Omental fat pad (tissue), 4 donors: Measurements from ENCODE around the gene ARHGEF17. TPM values are rescaled to one million over a fixed set of nuclear protein-coding genes. Genes with fewer than 3 reads are reported as not detected.

ENCODE experiments used
- ATAC-seq: fragments of 150-250 bp; one replicate; pipeline ENCODE4 v1.9.1; 2016; ENCODE audit warnings: mild to moderate bottlenecking, moderate library complexity; ENCODE audit not compliant: low FRiP score
- DNase-seq: peaks from one replicate; pipeline ENCODE4 v3.0.0-alpha.2; 2019; ENCODE audit warnings: low spot score
- total RNA-seq, 4 donors: library from RNA; depleted of rRNA; stranded (reverse); fragments of >200 nt; gene quantifications; one replicate each; pipeline ENCODE4 v1.1.0, GENCODE V29; 2016
- TF ChIP-seq, protein P1 (sequence below), 3 donors: fragments of 450-650 bp; IDR thresholded peaks; one replicate each; pipeline ENCODE4 v1.5.1; 2016 to 2017; ENCODE audit warnings: antibody characterized with exemption in 3 of 3, mild to moderate bottlenecking in 3 of 3, moderate library complexity in 2 of 3

Gene ARHGEF17
- total RNA-seq, 4 donors from 2014 or later: 27.3 to 80.7 (median 31.9) TPM

DNA sequence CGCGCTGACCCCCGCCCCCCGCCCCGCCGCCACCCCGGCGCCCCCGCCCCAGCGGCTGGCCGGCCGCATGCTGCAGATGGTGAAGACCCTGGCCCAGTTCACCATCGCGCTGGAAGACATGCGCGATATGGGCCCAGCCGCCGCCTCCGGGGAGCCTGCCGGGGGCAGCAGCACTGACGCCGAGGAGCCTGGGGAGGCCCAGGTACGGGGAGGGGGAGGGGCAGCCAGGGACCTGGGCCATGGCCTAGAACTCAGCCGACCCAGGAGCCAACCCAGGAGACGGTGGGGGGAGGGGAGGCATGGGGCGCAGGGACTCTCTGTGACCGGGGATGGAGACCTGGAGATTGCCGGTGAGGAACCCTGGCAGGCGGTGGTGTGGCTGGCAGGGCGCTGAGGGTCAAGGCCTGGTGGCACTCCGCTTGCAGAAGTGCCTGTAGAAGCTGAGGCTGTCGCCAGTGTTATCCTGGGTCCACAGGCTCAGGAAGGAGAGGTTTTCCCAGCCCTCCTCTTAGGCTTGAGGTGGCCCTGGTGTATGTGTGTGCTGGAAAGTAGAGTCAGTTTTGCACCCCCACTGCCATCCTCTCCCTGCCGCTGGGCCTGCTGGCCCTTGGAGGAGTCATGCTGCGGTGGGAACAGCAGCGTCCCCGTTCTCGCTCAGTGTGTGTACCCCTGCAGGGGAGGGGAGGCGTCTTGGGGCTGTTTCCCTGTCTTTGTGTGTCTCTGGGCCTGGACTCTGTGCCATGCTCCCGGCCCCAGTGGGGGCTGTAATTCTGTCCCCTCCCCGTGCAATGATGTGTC lies 35.2 kb downstream of the ARHGEF17 start:
- DNase-seq: no peak
- no peak for ATAC-seq
- TF ChIP-seq, protein P1, sequence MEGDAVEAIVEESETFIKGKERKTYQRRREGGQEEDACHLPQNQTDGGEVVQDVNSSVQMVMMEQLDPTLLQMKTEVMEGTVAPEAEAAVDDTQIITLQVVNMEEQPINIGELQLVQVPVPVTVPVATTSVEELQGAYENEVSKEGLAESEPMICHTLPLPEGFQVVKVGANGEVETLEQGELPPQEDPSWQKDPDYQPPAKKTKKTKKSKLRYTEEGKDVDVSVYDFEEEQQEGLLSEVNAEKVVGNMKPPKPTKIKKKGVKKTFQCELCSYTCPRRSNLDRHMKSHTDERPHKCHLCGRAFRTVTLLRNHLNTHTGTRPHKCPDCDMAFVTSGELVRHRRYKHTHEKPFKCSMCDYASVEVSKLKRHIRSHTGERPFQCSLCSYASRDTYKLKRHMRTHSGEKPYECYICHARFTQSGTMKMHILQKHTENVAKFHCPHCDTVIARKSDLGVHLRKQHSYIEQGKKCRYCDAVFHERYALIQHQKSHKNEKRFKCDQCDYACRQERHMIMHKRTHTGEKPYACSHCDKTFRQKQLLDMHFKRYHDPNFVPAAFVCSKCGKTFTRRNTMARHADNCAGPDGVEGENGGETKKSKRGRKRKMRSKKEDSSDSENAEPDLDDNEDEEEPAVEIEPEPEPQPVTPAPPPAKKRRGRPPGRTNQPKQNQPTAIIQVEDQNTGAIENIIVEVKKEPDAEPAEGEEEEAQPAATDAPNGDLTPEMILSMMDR (IDR thresholded peaks at IDR 0.05): no peak

DNA sequence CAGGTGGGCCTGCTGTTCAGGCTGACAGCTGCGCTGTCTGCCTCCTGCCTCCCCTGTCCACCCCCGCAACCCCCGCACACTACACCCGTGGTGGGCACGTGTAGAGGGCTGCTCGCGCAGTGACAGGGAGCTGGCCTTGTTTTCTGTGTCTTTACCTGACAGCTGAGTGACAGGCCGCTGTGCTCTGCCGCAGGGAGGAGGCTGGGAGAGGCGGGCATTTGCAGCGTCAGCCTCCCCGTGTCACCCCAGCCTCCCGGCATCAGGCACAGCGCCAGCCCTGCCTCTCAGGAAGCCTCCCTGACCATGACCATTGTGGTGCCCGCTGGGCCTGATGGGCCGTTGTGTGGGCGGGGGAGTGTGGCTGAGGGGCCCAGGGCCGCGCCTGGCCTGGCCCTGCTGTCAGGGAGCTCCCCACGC lies 36.1 kb downstream of the ARHGEF17 start:
- TF ChIP-seq, protein P1 (IDR thresholded peaks at IDR 0.05): no peak
- ATAC-seq: no peak
- no peak for DNase-seq

DNA sequence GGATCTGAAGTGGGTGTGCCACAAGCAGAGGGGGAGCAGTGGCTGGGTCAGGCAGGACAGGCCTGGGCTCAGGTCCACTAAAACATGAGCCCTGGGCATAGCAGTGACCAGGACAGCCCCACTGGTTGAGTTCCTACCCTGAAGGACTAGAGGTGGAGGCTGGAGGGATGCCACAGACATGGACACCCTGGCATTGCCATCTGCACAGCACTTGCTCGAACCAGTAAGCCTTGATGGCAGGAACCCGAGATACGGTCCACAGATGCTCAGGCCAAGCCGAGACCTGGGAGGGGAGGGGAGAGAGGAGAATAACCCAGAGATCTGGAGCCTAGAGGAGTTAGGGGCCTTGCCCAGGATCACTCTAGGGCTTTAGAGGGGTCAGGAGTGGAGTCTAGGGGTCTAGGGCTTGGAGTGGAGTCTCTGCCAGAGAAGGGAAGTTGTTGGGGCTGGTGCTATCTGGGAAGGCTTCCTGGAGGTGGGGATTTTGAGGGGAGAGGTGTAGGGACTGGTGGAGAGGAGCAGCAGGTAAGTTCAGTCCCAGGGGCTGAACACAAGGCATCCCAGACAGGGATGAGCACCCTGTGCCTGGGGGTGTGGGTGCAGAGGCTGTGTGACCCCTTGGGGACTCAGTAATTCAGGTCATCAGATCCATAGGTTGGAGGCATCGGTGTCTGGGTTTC lies 37.5 kb downstream of the ARHGEF17 start:
- no peak for ATAC-seq
- DNase-seq: no peak
- TF ChIP-seq, protein P1 (IDR thresholded peaks at IDR 0.05): no peak

DNA sequence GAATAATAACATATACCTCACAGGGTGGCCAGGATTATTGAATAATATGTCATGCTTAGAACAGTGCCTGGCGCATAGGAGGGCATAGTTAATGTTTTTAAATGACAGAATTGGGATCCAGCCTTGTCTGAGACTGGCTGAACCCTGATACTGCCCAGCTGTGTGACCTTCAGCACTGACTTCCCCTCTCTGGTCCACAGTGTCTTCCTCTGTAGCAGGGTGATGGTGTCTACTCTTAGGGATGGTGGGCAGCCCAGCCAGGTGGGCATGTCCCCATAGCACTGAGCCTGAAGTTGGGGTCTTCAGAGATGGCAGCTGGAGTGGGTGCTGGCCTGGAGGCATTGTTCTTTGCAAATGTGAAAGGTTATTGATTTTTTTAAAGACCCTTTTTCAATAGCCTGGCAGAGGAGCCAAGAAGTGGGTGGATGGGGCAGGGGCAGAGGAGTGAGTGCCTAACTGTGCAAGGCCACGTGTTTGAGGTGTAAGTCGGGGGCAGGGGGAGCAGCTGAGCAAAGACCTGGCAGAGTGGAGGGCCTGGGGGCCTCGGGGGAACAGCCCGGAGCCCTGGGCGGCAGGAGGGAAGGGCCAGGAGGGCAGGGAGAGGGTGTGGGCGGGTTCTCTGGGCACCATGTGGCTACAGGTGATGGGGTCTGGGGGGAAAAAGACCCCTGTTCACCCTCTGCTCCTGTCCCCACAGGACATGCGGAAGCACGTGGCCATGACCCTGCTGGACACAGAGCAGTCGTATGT lies 38.3 kb downstream of the ARHGEF17 start:
- DNase-seq: no peak
- TF ChIP-seq, protein P1 (IDR thresholded peaks at IDR 0.05): no peak
- ATAC-seq: no peak

DNA sequence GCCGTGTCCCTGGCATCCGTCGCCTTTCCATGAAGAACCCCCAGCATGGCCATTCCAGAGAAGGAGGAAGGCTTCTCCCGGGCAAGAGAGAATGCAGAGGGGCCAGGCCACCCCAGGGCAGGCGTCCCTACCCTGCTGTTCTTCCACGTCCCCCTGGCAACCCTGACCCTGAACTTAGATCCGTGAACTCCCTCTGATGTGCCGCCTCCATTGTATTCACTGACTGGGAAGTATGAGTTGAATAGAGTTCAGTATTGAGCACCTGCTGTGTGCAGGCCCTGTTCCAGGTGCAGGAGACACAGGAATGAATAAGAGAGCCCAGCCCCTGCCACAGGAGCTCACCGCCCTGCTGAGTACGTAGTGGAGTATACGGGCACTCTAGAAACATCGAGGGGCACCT lies 39.0 kb downstream of the ARHGEF17 start:
- TF ChIP-seq, protein P1 (IDR thresholded peaks at IDR 0.05): no peak
- ATAC-seq: no peak

DNA sequence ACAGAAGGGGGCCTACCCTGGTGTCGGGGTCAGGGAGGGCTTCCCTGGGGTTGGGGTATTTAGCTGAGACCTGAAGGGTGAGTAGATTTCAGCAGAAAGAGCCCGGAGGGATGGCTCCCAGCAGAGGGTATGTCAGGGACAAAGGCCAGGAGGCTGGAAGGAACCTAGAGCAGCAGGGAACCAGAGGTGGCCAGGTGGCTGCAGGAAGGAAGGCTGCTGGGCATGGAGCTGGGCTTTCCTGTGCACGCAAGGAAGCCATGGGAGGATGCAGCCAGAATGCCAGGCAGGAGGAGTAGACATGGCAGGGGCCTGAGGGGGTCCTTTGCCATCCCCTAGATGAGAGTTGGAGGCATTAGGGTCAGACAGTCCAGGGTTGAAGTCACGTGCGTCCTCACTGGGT lies 40.8 kb downstream of the ARHGEF17 start:
- DNase-seq: no peak
- no peak for ATAC-seq
- TF ChIP-seq, protein P1 (IDR thresholded peaks at IDR 0.05): no peak

More for the DNA sequence above, 39.0 kb downstream of the ARHGEF17 start:
- no peak for DNase-seq
